Endothelial cell of umbilical vein (primary cell): Measurements from ENCODE around the gene TAMALIN. TPM values are rescaled to one million over a fixed set of nuclear protein-coding genes. Genes with fewer than 3 reads are reported as not detected.

Experiments
- BruUV-seq: library from RNA; stranded (reverse); fragments of 400-500 nt; replicated peaks from 2 replicates; lab custom pipeline; 2021; lab: Mats Ljungman, UMichigan
- CTCF ChIA-PET: fragments of 300-600, 350-600 bp; sonication (Branson Sonifier 250); formaldehyde crosslinking; loops from one replicate; lab custom pipeline; 2021; ENCODE audit warnings: antibody characterized with exemption, inconsistent platforms; lab: Charles Lee
- POLR2A ChIA-PET: fragments of 300-600, 350-600 bp; sonication (Branson Sonifier 250); formaldehyde crosslinking; loops from one replicate; lab custom pipeline; 2021; ENCODE audit warnings: antibody characterized with exemption, inconsistent platforms; lab: Charles Lee
- DNase-seq: peaks from one replicate; pipeline ENCODE4 v3.0.0-alpha.2; 2011; ENCODE audit warnings: low read depth, low spot score
- FAIRE-seq: peaks from 2 replicates; lab custom pipeline; 2011; peaks lifted over from hg19 to GRCh38; lab: Jason Lieb, UNC
- H2AFZ ChIP-seq: 2 replicates; pipeline ENCODE4 v1.6.0; 2012; ENCODE audit warnings: low read depth, low read length, control low read depth, inconsistent platforms
- H3K27ac ChIP-seq: 2 replicates; pipeline ENCODE4 v1.5.1; 2011; ENCODE audit warnings: low read depth, mild to moderate bottlenecking, control low read depth, low read length, moderate library complexity; ENCODE audit not compliant: insufficient read depth
- H3K27me3 ChIP-seq, 2 experiments: 2 replicates each; pipeline versions ENCODE4 v1.6.0 to v1.6.1; 2011; ENCODE audit warnings: low read length in 2 of 2, mixed read lengths in 1 of 2; ENCODE audit not compliant: control insufficient read depth in 2 of 2, insufficient read depth in 2 of 2
- H3K36me3 ChIP-seq, 2 experiments: 2 replicates in 1 of 2; 3 replicates in 1 of 2; pipeline ENCODE4 v1.5.1; 2011; ENCODE audit warnings: low read length in 2 of 2, mild to moderate bottlenecking in 1 of 2, moderate library complexity in 1 of 2; ENCODE audit not compliant: control insufficient read depth in 2 of 2, insufficient read depth in 2 of 2; ENCODE audit errors: extremely low read depth in 1 of 2
- H3K4me1 ChIP-seq: 3 replicates; pipeline ENCODE4 v1.5.1; 2011; ENCODE audit warnings: mild to moderate bottlenecking, low read length; ENCODE audit not compliant: control insufficient read depth, insufficient read depth; ENCODE audit errors: extremely low read depth
- H3K4me2 ChIP-seq: 2 replicates; pipeline ENCODE4 v1.6.1; 2011; ENCODE audit warnings: low read length, control low read depth, mixed read lengths; ENCODE audit not compliant: insufficient read depth
- H3K4me3 ChIP-seq, 3 experiments: fragments of 200-600 bp in 1 of 3; sonication (generic), shearing (Covaris generic) in 1 of 3; replicated peaks in 1 of 3; 2 replicates each; pipeline ENCODE4 v1.5.1; 2011 to 2016; ENCODE audit warnings: control low read depth in 3 of 3, low read length in 3 of 3, mild to moderate bottlenecking in 2 of 3, inconsistent platforms in 1 of 3, low read depth in 1 of 3, moderate library complexity in 1 of 3; ENCODE audit not compliant: insufficient read depth in 1 of 3
- H3K79me2 ChIP-seq: 2 replicates; pipeline ENCODE4 v1.6.0; 2012; ENCODE audit warnings: low read length, inconsistent platforms; ENCODE audit not compliant: control insufficient read depth, insufficient read depth
- H3K9ac ChIP-seq: replicated peaks from 2 replicates; pipeline ENCODE3; 2011; ENCODE audit warnings: low read length, control low read depth; ENCODE audit not compliant: insufficient read depth; ENCODE audit errors: extremely low read depth
- H3K9me1 ChIP-seq: replicated peaks from 3 replicates; pipeline ENCODE4 v1.6.0; 2011; ENCODE audit warnings: mild to moderate bottlenecking, low read length; ENCODE audit not compliant: control insufficient read depth, insufficient read depth; ENCODE audit errors: extremely low read depth
- H3K9me3 ChIP-seq: replicated peaks from 2 replicates; pipeline ENCODE4 v1.5.1; 2012; ENCODE audit warnings: low read length, inconsistent platforms; ENCODE audit not compliant: control insufficient read depth, insufficient read depth
- H4K20me1 ChIP-seq: replicated peaks from 2 replicates; pipeline ENCODE3; 2011; ENCODE audit warnings: mild to moderate bottlenecking, low read length; ENCODE audit not compliant: control insufficient read depth, insufficient read depth; ENCODE audit errors: extremely low read depth
- CTCF ChIP-seq, 2 donors: IDR thresholded peaks; 1 replicate in 1 of 2; 2 replicates in 1 of 2; pipeline ENCODE4 v1.5.1; 2011; ENCODE audit warnings: low read length in 2 of 2, mild to moderate bottlenecking in 2 of 2, moderate library complexity in 2 of 2, control low read depth in 1 of 2, inconsistent platforms in 1 of 2, low read depth in 1 of 2; ENCODE audit not compliant: insufficient read depth in 1 of 2; ENCODE audit errors: extremely low read depth in 1 of 2
- EZH2 ChIP-seq: IDR thresholded peaks from 2 replicates; pipeline ENCODE4 v1.6.1; 2012; ENCODE audit warnings: borderline replicate concordance, low read depth, mild to moderate bottlenecking, moderate library complexity, low read length, inconsistent platforms; ENCODE audit not compliant: severe bottlenecking
- FOS ChIP-seq: IDR thresholded peaks from 2 replicates; pipeline ENCODE4 v1.6.1; 2011; ENCODE audit warnings: mild to moderate bottlenecking, low read length, moderate library complexity, borderline replicate concordance; ENCODE audit not compliant: insufficient read depth
- GATA2 ChIP-seq: IDR thresholded peaks from 2 replicates; pipeline ENCODE4 v1.7.0; 2011; ENCODE audit warnings: low read depth, mild to moderate bottlenecking, moderate library complexity, mixed read lengths, low read length; ENCODE audit not compliant: insufficient read length, insufficient read depth
- JUN ChIP-seq: IDR thresholded peaks from 2 replicates; pipeline ENCODE4 v1.6.1; 2011; ENCODE audit warnings: borderline replicate concordance, low read depth; ENCODE audit not compliant: insufficient read length, insufficient read depth
- MAX ChIP-seq: IDR thresholded peaks from 2 replicates; pipeline ENCODE4 v1.6.1; 2011; ENCODE audit not compliant: insufficient read depth, insufficient read length
- MYC ChIP-seq: IDR thresholded peaks from one replicate; pipeline ENCODE4 v1.6.1; 2011; ENCODE audit warnings: mild to moderate bottlenecking, low read depth, low read length
- POLR2A ChIP-seq: IDR thresholded peaks from 2 replicates; pipeline ENCODE4 v1.6.1; 2012; ENCODE audit warnings: low read depth, mild to moderate bottlenecking, control low read depth, low read length
- POLR2AphosphoS5 ChIP-seq: IDR thresholded peaks from 2 replicates; pipeline ENCODE4 v1.6.1; 2012; ENCODE audit warnings: low read depth, mild to moderate bottlenecking, control low read depth, low read length, moderate library complexity; ENCODE audit not compliant: insufficient read depth
- dilution Hi-C: fragments of 300-500 bp; cut with MboI; formaldehyde crosslinking; loops from one replicate; pipeline ENCODE4 v1.15.0; 2019; ENCODE audit warnings: low sequenced_read_pairs; ENCODE audit not compliant: extremely low pct_ligation_motif_present
- intact Hi-C: fragments of 100-400 bp; cut with micrococcal nuclease; formaldehyde crosslinking; loops from one replicate; pipeline ENCODE4 v1.10.0; 2022
- polyA plus RNA-seq, 4 experiments: library from polyadenylated mRNA; depleted of rRNA in 3 of 4; stranded (reverse) in 3 of 4; unstranded in 1 of 4; fragments of >200 nt; gene quantifications; 2 replicates each; pipeline versions ENCODE4 v1.2.1 to v1.2.3, GENCODE V29; 2011 to 2012; ENCODE audit warnings: missing spikeins in 1 of 4
- total RNA-seq: library from RNA; stranded (reverse); gene quantifications from 2 replicates; pipeline ENCODE4 v1.2.3, GENCODE V29; 2021

TAMALIN gene
- total and polyA plus RNA-seq, 2 donors (not counting 3 experiments of a cell fraction or from before 2014, with no cell fraction given), result 53.3 to 87.5 TPM

DNA sequence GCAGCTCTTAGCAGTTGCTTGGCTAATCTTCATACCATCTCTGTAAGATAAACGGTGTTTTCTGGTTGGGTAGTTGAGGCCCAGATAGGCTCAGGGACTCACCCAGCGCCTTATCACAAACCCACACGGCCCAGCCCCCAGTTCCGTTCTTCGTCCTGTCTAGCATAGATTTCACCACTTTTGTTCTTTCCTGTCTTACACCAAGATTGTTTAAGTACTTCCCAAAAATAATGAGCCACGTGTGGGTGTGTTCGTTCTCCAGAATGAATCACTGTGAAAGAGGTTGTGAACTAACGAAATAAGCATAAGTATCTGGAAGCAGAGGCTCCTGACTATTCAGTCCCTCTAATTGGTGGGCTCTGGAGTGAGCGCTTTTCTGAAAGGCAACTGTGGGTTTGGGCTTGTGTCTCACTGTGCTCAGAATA, 33.9 kb upstream of the TAMALIN start:
- Histone ChIP-seq H3K4me1 (peaks cover 85% of the 10 kb centered on the region), H3K27ac (peak overlapping the region; percentile 98), H3K9me1 (no peaks in the 10 kb centered on the region), H3K4me2 (peak overlapping the region; percentile 62), H3K9ac (peak overlapping the region; percentile 73), H4K20me1 (no peaks in the 10 kb centered on the region), H3K9me3 (no peaks in the 10 kb centered on the region), H3K27me3 (no peaks in the 10 kb centered on the region), H2AFZ (no peak overlapping the region), H3K36me3 (peaks cover 6 to 9% of the 10 kb centered on the region in 2 experiments), H3K4me3 (no peak overlapping the region), H3K79me2 (peaks cover 57% of the 10 kb centered on the region)
- intact Hi-C loops, result loop anchor here (1.0 to 2.0 kb wide), 2 partner anchors 47 to 76 kb away; no protein-coding TSS in a partner anchor
- dilution Hi-C loops, result no loop called here
- ChIA-PET CTCF (interaction anchor here (0.7 to 5.7 kb wide), 6 partner anchors 13 to 80 kb away, joined by 3 to 39 read pairs (median 6); partner anchors contain the start of gene ACVR1B), POLR2A (interaction anchor here (0.8 kb wide), 1 partner anchor 34 kb away, joined by 4 read pairs; the partner anchor contains the start of gene TAMALIN)
- no TSS peak for BruUV-seq
- TF ChIP-seq FOS (peak; percentile 75), POLR2A (peak; percentile 58), GATA2 (peak; percentile 99), POLR2AphosphoS5 (peak; percentile 91), JUN (peak; percentile 40), MAX (peak; percentile 44), CTCF (IDR thresholded peaks at IDR 0.05; ENCODE audit: extremely low read depth in 1 of 2, insufficient read depth in 1 of 2, low read depth in 1 of 2, low read length in 2 of 2) (no peak), MYC (no peak), EZH2 (no peak)
- FAIRE-seq, result peak; percentile 86
- peak; percentile 97 for DNase-seq
